SK-N-SH (cell line): ENCODE results near the gene PLA2G4C. TPM values are rescaled to one million over a fixed set of nuclear protein-coding genes. Genes with fewer than 3 reads are reported as not detected.

ENCODE experiments used
- CTCF ChIA-PET: fragments of 300-600, 350-600 bp; formaldehyde crosslinking; extraction: SDS; loops from one replicate; lab custom pipeline; 2021; lab: Yijun Ruan, JAX
- POLR2A ChIA-PET: fragments of 350-600 bp; sonication (Branson Sonifier 250); formaldehyde crosslinking; extraction: SDS; loops from one replicate; lab custom pipeline; 2020; ENCODE audit warnings: antibody characterized with exemption, inconsistent platforms; lab: Yijun Ruan, JAX
- DNase-seq: peaks from one replicate; pipeline ENCODE4 v3.0.0; 2012
- H2AFZ ChIP-seq: fragments of 200-600 bp; sonication (generic); 2 replicates; pipeline ENCODE4 v1.8.1; 2016; ENCODE audit warnings: antibody characterized with exemption, mild to moderate bottlenecking, low read depth
- H3F3A ChIP-seq: fragments of 200-600 bp; sonication (generic); replicated peaks from 2 replicates; pipeline ENCODE3; 2016; ENCODE audit warnings: antibody characterized with exemption, mild to moderate bottlenecking; ENCODE audit not compliant: insufficient read depth
- H3K27ac ChIP-seq, 2 experiments: fragments of 200-500 bp in 1 of 2; fragments of 200-600 bp in 1 of 2; sonication (Bioruptor generic) in 1 of 2; sonication (generic), shearing (Covaris generic) in 1 of 2; 2 replicates each; pipeline versions ENCODE4 v1.5.1 to v1.6.1; 2014 to 2016; ENCODE audit warnings: low read depth in 2 of 2, inconsistent platforms in 1 of 2, low read length in 1 of 2, mild to moderate bottlenecking in 1 of 2, mixed read lengths in 1 of 2
- H3K27me3 ChIP-seq: fragments of 200-600 bp; sonication (generic), shearing (Covaris generic); 2 replicates; pipeline ENCODE4 v1.6.1; 2016; ENCODE audit warnings: mixed run types; ENCODE audit not compliant: insufficient read depth
- H3K36me3 ChIP-seq, 2 experiments: fragments of 200-500 bp in 1 of 2; fragments of 200-600 bp in 1 of 2; sonication (Bioruptor generic) in 1 of 2; sonication (generic) in 1 of 2; replicated peaks in 1 of 2; 2 replicates each; pipeline versions ENCODE3 to v1.5.1; 2014 to 2016; ENCODE audit warnings: low read length in 1 of 2, mild to moderate bottlenecking in 1 of 2; ENCODE audit not compliant: insufficient read depth in 2 of 2, control insufficient read depth in 1 of 2
- H3K4me1 ChIP-seq, 2 experiments: fragments of 200-500 bp in 1 of 2; fragments of 200-600 bp in 1 of 2; sonication (Bioruptor generic) in 1 of 2; sonication (generic), shearing (Covaris generic) in 1 of 2; 2 replicates each; pipeline versions ENCODE4 v1.5.1 to v1.6.1; 2014 to 2016; ENCODE audit warnings: low read depth in 1 of 2, low read length in 1 of 2, mixed run types in 1 of 2; ENCODE audit not compliant: insufficient read depth in 2 of 2, control insufficient read depth in 1 of 2
- H3K4me2 ChIP-seq: fragments of 200-600 bp; sonication (generic), shearing (Covaris generic); 2 replicates; pipeline ENCODE4 v1.6.1; 2017; ENCODE audit warnings: mixed run types
- H3K4me3 ChIP-seq, 2 experiments: fragments of 200-500 bp in 1 of 2; fragments of 200-600 bp in 1 of 2; sonication (Bioruptor generic) in 1 of 2; sonication (generic), shearing (Covaris generic) in 1 of 2; 2 replicates each; pipeline versions ENCODE4 v1.5.1 to v1.8.1; 2014 to 2016; ENCODE audit warnings: low read depth in 2 of 2, inconsistent platforms in 1 of 2, low read length in 1 of 2, mild to moderate bottlenecking in 1 of 2, mixed read lengths in 1 of 2, moderate library complexity in 1 of 2
- H3K79me2 ChIP-seq: fragments of 200-600 bp; sonication (generic); 2 replicates; pipeline ENCODE4 v1.8.1; 2017; ENCODE audit warnings: mild to moderate bottlenecking; ENCODE audit not compliant: insufficient read depth
- H3K9ac ChIP-seq: fragments of 200-600 bp; sonication (generic); 2 replicates; pipeline ENCODE4 v1.6.1; 2017; ENCODE audit warnings: mixed run types
- H3K9me2 ChIP-seq: fragments of 200-600 bp; sonication (generic); 2 replicates; pipeline ENCODE4 v1.6.1; 2017; ENCODE audit warnings: mixed run types
- H3K9me3 ChIP-seq: fragments of 200-600 bp; sonication (generic); 2 replicates; pipeline ENCODE4 v1.6.1; 2017; ENCODE audit warnings: mixed run types, mild to moderate bottlenecking, moderate library complexity
- H4K20me1 ChIP-seq: fragments of 200-600 bp; sonication (generic); 2 replicates; pipeline ENCODE4 v1.6.1; 2017; ENCODE audit warnings: mild to moderate bottlenecking, mixed run types; ENCODE audit not compliant: insufficient read depth
- EP300 ChIP-seq, 2 experiments: IDR thresholded peaks; 2 replicates each; pipeline versions ENCODE4 v1.4.0 to v1.6.1; 2012; ENCODE audit warnings: borderline replicate concordance in 1 of 2, low read depth in 1 of 2, low read length in 1 of 2
- EZH2phosphoT487 ChIP-seq: fragments of 200-600 bp; sonication (generic); IDR thresholded peaks from 2 replicates; pipeline ENCODE4 v1.6.1; 2017; ENCODE audit warnings: low read depth, mixed run types, mild to moderate bottlenecking, antibody characterized with exemption, moderate library complexity, borderline replicate concordance
- FOXM1 ChIP-seq: IDR thresholded peaks from 2 replicates; pipeline ENCODE4 v1.4.0; 2012; ENCODE audit warnings: low read depth, mild to moderate bottlenecking
- GATA2 ChIP-seq: sonication (generic); formaldehyde crosslinking; IDR thresholded peaks from 2 replicates; pipeline ENCODE4 v1.5.0; 2020; ENCODE audit warnings: mild to moderate bottlenecking, missing genetic modification reagents
- IRF3 ChIP-seq: fragments of 150-350 bp; IDR thresholded peaks from 2 replicates; pipeline ENCODE4 v1.6.1; 2016; ENCODE audit warnings: mild to moderate bottlenecking, low read depth, low read length
- MAX ChIP-seq: IDR thresholded peaks from 2 replicates; pipeline ENCODE4 v1.4.0; 2012; ENCODE audit warnings: low read depth
- MXI1 ChIP-seq: IDR thresholded peaks from 2 replicates; pipeline ENCODE4 v1.6.1; 2012; ENCODE audit warnings: mild to moderate bottlenecking, low read depth, low read length, improper control_type of control experiment
- POLR2AphosphoS5 ChIP-seq: IDR thresholded peaks from 2 replicates; pipeline ENCODE4 v1.6.1; 2012; ENCODE audit warnings: low read depth, low read length
- RFX5 ChIP-seq: IDR thresholded peaks from 2 replicates; pipeline ENCODE4 v1.6.1; 2012; ENCODE audit warnings: mild to moderate bottlenecking, improper control_type of control experiment, low read length
- RXRA ChIP-seq: IDR thresholded peaks from 2 replicates; pipeline ENCODE4 v1.4.0; 2012; ENCODE audit warnings: low read depth, mild to moderate bottlenecking, borderline replicate concordance
- SMC3 ChIP-seq: IDR thresholded peaks from 2 replicates; pipeline ENCODE4 v1.6.1; 2012; ENCODE audit warnings: low read depth, low read length, improper control_type of control experiment
- TCF12 ChIP-seq: IDR thresholded peaks from 2 replicates; pipeline ENCODE4 v1.4.0; 2012
- TEAD4 ChIP-seq: IDR thresholded peaks from 2 replicates; pipeline ENCODE4 v1.4.0; 2012; ENCODE audit warnings: mild to moderate bottlenecking, borderline replicate concordance; ENCODE audit not compliant: insufficient read depth
- WGBS: methylation state at CpG from one replicate; pipeline ENCODE4 v1.1.6; 2017; ENCODE audit warnings: low lambda C conversion rate; 5-methylcytosine and 5-hydroxymethylcytosine counted together
- polyA plus RNA-seq, 3 experiments: library from polyadenylated mRNA; depleted of rRNA; stranded (reverse); fragments of >200 nt; gene quantifications; 2 replicates each; pipeline ENCODE4 v1.2.3, GENCODE V29; 2012
- TF ChIP-seq, protein P1 (sequence below): fragments of 200-600 bp; sonication (generic); IDR thresholded peaks from 2 replicates; pipeline ENCODE4 v1.6.1; 2017; ENCODE audit warnings: antibody characterized with exemption, mild to moderate bottlenecking, moderate library complexity
- TF ChIP-seq, protein P2 (sequence below): fragments of 150-350 bp; IDR thresholded peaks from 2 replicates; pipeline ENCODE4 v1.6.1; 2017; ENCODE audit warnings: antibody characterized with exemption, low read length, low read depth, borderline replicate concordance

The PLA2G4C gene
- polyA plus RNA-seq, 1 of the 3 experiments (the other 2 are of a cell fraction) = 6.1 TPM

GRCh38 chr19:48061401-48062344 is 48.9 kb downstream of the PLA2G4C start:
- 46% methylated on average over 29 of the region's 37 CpGs for WGBS
- Histone ChIP-seq H2AFZ (no peak overlapping the region), H3K4me1 (no peaks in the 10 kb centered on the region), H3K4me2 (no peak overlapping the region), H3K4me3 (no peak overlapping the region), H3K9ac (no peak overlapping the region), H3K27me3 (peaks cover 33% of the 10 kb centered on the region), H3K9me3 (no peaks in the 10 kb centered on the region), H3K9me2 (no peaks in the 10 kb centered on the region), H3K27ac (no peak overlapping the region), H3K79me2 (no peaks in the 10 kb centered on the region), H3F3A (no peaks in the 10 kb centered on the region), H4K20me1 (no peaks in the 10 kb centered on the region), H3K36me3 (no peaks in the 10 kb centered on the region)
- no peak for DNase-seq
- ChIA-PET POLR2A (no interaction called here), CTCF (interaction anchor here (1.2 kb wide), 1 partner anchor 45 kb away, joined by 3 read pairs; no protein-coding TSS in a partner anchor)
- no peak for TF ChIP-seq EP300 (IDR thresholded peaks at IDR 0.05; ENCODE audit: borderline replicate concordance in 1 of 2, low read depth in 1 of 2, low read length in 1 of 2)
- TF ChIP-seq MAX = no peak
- TF ChIP-seq MXI1 = no peak
- no peak for TF ChIP-seq TEAD4
- TF ChIP-seq IRF3 = no peak
- no peak for TF ChIP-seq POLR2AphosphoS5
- TF ChIP-seq TCF12 = no peak
- TF ChIP-seq RXRA = no peak
- TF ChIP-seq EZH2phosphoT487 = no peak
- TF ChIP-seq, protein P1, sequence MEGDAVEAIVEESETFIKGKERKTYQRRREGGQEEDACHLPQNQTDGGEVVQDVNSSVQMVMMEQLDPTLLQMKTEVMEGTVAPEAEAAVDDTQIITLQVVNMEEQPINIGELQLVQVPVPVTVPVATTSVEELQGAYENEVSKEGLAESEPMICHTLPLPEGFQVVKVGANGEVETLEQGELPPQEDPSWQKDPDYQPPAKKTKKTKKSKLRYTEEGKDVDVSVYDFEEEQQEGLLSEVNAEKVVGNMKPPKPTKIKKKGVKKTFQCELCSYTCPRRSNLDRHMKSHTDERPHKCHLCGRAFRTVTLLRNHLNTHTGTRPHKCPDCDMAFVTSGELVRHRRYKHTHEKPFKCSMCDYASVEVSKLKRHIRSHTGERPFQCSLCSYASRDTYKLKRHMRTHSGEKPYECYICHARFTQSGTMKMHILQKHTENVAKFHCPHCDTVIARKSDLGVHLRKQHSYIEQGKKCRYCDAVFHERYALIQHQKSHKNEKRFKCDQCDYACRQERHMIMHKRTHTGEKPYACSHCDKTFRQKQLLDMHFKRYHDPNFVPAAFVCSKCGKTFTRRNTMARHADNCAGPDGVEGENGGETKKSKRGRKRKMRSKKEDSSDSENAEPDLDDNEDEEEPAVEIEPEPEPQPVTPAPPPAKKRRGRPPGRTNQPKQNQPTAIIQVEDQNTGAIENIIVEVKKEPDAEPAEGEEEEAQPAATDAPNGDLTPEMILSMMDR = no peak
- TF ChIP-seq FOXM1 = no peak
- no peak for TF ChIP-seq RFX5
- TF ChIP-seq SMC3 = no peak
- TF ChIP-seq GATA2 = no peak
- TF ChIP-seq, protein P2, sequence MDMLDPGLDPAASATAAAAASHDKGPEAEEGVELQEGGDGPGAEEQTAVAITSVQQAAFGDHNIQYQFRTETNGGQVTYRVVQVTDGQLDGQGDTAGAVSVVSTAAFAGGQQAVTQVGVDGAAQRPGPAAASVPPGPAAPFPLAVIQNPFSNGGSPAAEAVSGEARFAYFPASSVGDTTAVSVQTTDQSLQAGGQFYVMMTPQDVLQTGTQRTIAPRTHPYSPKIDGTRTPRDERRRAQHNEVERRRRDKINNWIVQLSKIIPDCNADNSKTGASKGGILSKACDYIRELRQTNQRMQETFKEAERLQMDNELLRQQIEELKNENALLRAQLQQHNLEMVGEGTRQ = no peak
